Daoy (cell line): ENCODE data around the gene DBN1. TPM values are rescaled to one million over a fixed set of nuclear protein-coding genes. Genes with fewer than 3 reads are reported as not detected.

ENCODE experiments used
- DNase-seq: peaks from one replicate; pipeline ENCODE4 v3.0.0-alpha.2; 2015; ENCODE audit warnings: low read depth
- total RNA-seq: library from RNA; depleted of rRNA; stranded (reverse); fragments of >200 nt; shearing (Covaris generic); gene quantifications from 2 replicates; pipeline ENCODE4 v1.2.3, GENCODE V29; 2014

DBN1 gene
- total RNA-seq, 1 experiment from 2014 or later, result 187 TPM

DNA sequence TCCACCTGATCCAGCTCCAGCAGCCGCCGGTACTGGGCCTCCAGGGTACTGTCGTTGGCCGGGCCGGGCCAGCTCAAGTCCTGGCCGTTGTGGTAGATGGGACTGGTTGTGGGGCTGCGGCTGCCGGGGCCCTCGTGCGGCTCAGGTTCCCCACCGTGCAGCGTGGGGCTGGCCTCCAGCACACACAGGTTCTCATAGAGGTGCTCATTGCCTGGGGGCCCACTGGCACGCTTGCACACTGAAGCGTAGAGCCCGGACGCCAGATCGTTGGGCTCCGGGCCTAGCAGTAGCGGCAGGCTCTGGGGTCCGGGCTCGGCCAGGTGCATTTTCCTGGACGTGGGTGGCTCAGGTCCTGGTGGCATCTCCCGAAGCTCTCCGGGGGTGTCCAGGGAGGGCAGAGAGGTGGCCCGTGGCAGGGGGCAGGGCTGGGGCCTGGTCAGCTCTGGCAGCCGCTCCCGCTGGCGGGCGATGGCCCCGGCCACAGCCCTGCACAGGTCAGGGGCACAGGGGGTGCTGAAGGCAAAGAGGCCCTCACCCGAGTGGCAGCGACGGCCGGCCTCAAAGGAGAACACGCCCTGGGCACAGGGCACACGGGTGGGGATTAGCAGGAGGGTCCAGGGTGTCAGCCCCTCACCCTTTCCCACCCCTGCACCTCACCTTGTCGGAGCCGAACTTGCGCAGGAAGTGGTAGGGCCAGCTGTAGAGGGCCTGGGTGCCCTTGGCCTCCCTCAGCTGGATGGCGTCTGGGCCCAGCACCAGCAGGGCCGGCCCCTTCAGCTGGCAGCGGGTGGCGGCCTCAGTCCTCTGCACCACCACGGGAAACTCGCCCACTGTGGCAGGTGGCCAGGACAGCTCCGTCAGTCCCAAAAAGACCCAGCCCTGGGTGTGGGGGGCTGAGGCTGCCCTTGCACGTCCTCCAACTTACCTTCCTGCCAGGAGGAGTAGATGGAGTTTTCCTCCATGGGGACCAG, 30.9 kb upstream of the DBN1 start:
- no peak for DNase-seq

DNA sequence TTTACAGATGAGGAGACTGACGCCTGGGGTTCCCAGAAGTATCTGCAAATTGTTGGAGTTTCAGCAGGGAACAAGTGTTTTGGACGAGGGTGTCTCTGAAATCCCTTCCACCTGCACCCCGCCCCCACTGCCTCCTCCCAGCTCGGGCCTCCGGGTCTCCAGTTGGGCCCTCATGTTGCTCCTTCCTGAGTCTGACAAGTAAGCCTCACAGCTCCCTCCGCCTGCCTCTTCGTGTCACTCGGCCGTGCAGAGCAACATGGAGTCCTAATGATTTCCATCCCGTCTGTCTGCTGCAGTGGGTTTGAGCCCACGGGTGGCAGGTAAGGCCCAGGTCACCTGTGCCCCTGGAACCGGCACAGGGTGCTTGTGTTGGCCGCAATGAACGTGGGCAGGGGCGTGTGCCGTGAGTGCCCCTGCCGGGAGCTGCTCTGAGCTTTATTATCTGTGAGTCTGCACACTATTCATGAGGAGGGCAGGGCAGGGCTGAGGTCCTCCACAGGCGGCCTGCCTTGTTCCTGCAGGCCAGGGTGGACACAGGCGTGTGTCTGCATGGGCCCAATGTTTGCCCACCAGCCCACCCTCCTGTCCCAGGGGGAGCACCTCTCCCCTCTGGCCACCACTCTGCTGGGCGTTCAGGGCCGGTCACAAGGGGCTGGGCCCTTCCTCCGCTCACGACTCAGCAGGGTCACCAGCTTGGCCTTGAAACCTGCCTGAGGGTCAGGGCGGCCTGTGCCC, 30.1 kb upstream of the DBN1 start:
- no peak for DNase-seq

DNA sequence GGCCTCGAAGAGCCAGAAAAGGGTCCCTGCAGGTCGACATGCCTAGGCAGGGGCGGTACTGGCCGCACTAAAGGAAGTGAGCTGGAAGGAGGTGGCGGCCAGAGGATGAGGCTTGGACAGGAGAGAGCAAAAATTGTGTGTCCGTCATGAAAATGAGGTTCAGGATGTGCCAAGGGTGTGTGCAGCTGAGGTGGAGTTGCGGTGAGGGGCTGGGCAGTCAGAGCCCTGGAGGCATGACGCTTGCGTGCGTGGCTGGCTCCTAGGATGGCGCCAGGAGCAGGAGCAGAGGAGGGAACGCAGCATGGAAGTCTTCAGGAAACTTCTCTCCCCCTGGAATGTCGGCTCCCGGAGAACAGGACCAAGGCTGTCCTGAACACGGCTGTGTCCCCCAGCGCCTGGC, 29.5 kb upstream of the DBN1 start:
- no peak for DNase-seq

DNA sequence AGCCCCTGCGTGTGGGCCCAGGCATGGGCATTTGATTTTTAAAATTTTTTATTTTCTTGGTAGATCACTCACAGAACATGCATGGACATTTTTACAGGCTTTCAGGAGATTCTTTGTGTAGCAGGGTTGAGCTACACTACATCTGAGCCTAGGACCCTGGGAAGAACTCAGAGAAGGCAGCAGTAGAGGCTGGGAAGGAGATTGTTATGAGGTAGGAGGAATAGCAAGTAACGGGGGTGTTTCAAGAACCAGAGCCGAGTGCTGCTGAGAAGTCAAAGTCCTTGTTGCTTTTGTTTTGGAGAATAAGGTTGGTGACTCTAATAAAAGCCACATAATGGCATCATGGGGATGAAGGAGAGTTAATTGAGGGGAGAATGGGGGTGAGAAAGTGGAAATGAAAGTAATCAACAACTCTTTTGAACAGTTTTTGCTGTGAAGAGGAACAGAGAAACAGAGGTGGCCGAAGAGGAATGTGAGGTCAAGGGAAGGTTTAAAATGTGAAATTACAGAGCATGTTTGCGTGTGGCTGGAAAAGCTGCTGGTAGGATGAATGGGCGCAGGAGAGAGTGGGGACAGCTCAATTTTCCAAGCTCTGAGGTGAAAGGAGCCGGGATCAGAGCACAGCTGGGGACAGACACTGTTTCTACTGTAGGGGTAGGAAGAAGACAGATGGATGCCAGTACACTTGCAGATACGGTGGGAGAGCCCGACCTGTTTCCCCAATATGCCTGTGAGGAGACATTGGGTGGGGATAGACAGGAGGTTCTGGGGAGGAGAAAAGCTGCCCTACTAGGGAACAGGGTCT, 28.6 kb upstream of the DBN1 start:
- no peak for DNase-seq

DNA sequence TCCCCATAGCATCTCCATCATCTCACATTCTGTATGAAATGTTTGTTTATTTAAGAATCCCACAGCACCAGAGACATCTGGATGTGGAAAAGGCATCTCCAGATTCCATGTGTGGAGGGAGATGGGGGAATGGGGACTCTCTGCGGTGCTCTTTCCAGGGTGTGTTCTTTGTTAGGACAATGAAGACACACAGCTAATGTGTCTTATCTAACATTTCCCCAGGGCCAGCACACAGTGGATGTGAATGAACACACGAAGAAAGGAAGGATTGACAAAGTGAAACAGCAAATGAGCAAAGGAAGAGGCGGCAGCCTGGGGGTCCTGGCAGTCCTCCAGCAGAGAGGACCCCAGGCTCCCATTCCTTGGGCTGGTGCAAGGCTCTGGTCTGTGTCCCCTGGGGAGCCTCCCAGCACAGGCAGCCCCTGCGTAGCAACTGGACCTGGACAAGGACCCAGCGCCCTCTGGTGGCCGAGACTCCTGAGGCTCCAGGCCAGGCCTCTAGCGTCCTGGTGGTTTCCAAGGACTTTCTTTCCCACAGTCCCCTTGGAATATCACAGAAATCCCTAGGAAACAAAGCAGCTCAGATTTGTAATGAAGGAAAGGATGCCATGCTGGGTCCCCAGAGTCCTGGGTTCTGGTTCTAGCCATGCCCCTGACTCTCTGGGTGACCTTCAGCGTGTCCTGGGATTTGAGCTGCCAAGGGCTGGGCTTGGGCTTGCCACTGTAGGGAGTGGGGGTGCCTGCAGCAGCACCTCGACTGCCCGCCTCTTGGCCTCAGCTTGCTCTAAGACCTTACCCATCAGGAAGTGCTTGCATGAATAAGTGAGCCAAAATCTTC, 27.5 kb upstream of the DBN1 start:
- peak; percentile 90 for DNase-seq

DNA sequence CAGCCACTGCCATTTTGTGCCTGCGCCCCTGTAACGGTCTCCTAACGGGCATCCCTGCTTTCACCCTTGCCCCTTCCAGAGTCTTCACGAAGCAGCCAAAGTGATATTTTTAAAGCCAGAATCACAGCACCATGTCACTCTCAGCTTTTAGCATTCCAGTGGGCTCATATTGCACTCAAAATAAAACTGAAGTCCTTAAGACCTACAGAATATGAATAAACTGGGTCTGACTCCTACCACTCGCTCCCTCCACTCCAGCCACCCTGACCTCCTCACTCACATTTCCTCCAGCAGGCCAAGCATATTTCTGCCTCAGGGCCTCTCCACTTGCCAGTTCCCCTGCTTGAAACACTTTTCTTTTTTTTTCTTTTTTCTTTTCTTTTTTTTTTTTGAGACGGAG, 26.4 kb upstream of the DBN1 start:
- DNase-seq, result no peak

DNA sequence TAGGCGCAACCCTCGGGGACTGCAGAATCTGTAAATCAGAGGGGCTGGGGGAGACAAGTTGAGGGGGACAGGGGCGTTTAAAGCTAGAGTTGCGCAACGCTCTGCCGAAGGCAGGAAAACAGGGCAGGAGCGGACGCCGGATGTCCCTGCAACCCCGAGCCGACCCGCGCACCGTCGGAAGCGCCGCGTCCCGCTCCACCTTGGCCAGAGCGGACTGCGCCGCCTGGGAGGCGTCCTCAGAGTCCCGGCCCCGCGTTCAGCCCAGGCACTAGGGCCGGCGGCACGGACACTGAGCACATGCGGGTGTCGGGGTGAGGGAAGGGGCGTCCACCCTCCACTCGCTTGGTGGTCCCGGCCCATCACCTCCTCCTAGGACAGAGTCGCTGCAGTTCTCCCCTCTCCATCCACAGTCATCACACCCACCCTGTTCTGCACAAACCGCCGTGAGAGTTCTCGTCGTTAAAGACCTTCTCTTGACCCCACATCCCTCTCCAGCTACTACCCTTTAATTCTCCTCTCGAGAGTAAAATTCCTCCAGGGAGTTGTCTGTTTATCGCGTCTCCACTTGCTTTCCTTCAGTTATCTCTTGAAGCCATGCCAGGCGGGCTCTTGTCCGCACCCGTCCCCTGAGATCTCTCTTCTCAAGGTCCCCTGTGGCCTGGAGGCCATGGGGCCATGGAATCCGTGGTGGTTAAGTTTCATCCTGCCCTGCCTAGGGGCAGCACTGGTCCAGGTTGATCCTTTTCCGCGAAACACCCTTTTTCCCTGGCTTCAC, 24.8 kb upstream of the DBN1 start:
- DNase-seq, result no peak

DNA sequence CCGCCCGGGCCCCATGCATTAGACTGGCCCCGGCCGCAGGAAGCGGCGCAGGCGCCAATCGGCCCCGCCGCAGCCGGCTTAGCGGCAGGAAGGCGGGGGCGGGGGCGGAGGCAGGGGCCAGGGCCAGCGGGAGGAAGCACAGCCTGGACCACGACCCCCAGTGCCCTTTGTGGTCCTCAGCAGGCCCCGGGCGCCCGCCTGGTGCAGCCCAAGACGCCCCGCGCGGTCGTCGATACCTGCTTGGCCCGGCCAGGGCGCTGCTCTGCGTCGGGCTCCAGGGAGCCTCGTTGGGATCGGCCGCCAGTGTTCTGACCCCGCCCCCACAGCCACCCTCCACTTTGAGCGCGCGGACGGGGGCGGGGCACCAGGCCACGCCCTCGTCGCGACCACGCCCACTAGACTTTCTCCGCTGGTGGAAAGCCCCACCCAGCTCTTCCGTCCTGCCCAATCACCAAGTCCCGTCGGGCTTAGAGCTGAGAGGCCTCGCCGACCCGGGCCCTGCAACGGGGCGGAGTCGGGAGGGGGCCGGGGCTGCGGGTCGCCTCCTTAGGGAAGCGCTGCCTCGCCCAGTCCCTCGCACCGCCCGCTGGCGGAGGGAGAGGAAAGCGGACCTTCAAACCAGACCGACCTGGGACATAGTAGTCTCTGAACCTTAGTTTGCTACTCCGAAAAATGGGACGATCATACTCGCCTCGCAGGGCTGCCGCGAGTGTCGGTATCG, 24.0 kb upstream of the DBN1 start, which contains the start of gene PDLIM7:
TSS of gene PDLIM7 (minus strand) at position 313 of the 721 bp plus-strand sequence. CDS start 1,092 bp downstream, outside the sequence.
- peak; percentile 98 for DNase-seq

DNA sequence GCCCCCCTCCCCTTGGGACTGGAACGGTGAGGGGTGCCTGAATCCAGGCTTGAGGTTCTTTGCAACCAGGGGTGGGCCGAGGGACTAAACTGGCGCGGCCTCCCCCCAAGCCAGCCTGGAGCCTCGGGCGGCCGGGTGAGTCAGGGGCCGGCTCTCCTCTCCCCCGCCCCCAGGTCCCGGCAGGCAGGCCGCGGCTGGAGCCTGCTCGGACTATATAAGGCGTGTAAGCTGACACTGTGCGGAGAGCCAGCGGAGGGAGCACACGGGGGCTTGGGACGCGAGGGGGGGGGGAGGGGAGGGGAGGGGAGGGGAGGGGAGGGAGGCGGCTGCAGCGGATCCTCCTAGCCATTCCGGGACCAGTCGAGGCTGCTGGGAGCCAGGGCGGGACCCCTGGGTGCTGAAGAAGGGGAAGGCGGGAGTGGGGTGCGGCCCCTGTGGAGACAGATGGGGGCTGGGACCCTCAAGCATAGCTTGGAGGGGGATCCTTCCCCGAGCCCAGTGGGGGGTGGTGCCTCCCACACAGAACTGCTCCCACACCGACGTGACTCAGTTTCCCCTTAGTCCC, 23.4 kb upstream of the DBN1 start:
- DNase-seq, result peak; percentile 96

DNA sequence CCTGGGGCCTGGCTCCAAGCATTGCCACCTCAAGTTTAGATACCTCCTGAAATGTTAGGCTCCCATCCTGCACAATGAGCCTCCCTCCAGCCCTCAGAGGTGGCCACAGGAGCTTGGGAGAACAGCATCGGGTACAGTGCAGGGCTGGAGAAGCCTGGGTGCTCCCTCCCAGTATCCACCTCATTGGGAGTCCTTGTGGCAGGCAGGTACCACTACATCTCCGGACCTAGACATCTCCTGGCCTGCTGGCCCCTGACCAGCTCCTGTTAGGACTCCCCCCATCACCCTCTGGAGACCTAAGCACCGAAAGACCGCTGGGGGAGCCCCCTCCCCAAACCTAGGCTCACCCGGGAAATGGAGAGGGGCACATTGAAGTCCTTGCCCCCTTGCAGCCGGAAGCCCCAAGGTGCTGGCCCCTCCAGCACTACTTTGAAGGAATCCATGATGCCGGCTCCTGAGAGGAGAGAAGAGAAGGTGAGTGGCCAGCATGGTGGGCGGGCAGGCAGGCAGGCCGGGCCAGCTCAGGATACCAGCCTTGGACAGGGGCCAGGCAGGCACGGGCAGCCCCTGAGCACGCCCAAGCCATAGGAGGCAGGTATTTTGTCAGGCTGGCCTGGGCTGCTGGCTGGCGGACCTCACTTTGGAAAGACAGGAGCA, 22.8 kb upstream of the DBN1 start:
- peak; percentile 70 for DNase-seq

DNA sequence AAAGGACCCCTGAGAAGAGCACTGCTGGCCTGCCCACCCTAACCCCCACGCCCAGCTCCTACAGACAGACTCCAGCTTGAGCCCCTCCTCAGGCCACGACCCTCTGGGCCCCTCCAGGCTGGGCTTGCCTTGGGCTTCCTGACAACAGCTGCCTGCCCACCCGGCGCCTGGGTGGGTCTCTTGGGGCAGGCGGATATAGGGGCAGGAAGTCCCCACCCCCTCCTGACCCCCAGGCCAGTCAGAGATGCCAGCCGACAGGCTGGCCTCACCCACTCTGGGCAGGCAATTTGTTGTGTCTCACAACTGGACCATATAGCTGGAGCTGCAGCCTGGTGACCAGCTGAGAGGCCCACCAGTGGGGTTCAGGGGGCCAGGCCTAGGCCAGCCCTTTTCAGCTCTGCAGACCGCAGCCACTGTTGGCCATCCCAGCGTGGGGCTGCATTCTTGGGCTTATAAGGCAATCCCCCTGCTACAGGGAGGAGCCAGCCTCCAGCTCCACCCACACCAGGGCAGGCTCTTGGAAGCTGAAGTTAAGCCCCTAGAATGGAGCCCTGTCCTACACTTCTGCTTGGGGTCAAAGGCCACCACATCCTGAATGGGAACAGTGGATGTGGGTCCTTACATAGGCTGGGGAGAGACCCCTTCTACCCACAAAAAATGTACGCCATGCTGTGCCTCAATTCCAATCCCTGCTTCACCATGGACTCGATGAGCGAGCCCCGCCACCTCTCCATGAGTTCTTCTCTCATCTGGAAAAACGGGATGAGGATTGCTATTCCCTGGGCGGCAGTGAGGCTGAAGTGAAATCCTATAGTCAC, 22.0 kb upstream of the DBN1 start:
- DNase-seq, result peak; percentile 96

DNA sequence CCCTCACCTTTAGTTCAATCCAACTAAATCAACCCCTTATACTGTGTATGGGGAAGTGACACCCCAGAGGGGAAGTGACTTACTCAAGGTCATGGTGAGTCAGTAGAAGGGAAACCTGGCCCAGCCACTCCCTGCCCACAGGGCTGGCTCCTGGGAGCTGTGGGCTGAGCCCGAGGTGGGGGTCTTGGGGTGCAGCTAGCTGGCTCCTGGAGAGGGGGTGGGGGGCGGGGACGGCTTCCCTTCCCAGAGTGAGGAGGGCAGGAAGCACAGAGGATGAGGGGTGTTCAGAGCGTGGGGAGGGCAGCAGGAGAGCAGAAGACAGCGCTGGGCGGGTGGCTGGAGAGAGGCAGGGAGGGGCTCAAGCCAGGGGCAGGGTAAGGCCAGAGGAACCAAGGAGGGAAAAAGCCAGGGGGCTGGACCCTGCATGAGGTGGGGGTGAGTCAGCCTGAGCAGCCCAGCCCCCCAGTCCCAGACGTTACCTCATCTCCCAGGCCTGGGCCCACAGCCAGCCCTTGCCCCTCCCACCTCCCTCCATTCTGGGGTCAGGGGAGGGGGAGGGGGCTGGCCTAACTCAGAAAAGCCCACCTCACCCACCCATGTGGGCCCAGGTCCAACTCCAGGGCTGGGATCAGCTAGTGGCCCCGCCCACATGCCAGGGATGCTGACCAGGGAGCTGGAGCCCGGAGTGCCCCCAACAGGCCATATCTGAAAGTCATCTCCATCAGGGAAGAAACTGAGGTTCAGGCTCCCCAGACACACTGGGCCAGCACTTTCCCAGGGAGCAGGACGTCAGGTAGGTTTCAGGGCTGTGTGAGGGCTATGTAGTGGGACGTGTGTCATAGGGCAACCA, 21.1 kb upstream of the DBN1 start:
- peak; percentile 98 for DNase-seq

DNA sequence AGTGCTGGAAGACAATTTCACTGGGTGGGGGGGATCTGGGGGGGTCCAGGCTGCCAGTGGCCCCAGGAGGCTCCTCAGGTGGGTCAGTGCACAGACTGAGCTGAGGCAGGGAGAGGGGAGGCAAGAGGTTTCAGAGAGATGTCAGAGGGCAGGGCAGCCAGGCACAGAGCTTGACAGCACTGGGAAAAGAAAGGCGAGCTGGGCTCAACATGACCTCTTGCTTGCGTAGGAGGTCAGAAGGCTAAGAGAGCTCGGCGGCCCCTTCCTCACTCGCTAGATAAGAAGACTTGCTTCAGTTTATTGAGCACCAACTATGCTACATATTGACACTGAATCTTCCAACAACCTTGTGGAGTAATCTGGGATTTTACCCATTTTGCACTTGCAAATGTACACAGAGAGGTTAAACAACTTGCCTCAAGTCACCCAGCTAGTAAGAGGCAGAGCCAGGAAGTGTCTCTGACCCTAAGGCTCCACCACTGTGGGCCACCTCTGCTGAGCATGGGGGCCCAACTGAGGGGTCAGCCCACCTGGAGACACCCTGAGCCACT, 20.4 kb upstream of the DBN1 start:
- DNase-seq, result no peak

DNA sequence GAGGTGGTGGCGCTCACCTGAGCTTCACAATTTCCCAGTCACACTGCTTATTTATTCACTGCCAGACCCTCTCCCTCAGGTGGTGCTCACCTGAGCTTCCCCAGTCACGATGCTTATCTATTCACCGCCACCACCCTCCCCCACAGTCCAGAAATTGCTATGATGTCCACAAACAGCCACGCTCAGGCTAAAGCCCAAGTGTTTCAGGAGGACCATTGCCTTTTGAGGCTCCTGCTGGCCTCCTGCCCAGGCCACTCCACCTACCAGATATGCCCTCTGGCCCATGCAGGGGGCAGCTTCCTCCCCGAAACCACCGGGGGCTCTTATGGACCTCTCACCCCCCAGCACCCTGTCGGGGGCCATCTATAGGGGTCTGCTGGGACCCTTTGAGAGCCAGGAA, 19.4 kb upstream of the DBN1 start:
- no peak for DNase-seq

DNA sequence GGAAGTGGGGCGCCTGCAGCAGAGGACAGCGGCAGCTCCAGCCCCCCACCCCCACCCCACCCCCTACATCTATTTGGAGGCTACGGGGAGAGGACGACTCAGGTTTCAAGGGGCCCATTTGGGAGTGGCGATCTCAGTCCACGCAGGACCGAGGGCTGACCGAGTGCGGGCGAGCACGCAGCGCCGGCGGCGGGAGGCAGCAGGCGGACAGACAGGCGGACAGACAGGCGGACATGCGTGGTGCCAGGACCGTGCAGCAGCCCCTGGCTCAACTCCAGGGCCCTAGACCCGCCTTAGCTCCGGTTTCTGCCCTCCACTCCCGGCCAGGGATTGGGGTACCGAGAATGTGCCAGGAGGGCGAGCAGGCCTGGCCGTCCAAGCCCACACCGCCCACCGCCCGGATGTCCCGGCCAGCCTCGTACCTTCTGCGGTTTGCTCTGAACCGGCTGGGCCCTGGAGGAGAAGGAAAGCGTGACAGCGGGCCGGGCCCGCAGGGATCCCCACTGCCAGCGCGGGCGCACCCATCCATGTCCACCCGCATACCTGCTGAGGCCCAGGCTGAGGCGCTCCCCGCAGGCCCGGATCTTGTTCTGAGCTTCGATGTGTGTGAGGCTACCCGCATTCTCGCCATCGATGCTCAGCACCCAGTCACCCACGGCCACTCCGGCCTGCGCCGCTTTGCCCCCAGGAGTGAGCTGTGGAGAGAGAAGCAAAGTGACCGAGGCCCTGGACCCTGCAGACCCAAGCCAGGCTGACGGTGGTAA, 18.7 kb upstream of the DBN1 start:
- no peak for DNase-seq
